Smooth muscle cell (in vitro differentiated cells): ENCODE results near the gene TFB2M. TPM values are rescaled to one million over a fixed set of nuclear protein-coding genes. Genes with fewer than 3 reads are reported as not detected.

ENCODE experiments used
- DNase-seq: peaks from one replicate; lab custom pipeline; 2025; ENCODE audit not compliant: unreplicated experiment; lab: John Stamatoyannopoulos, UW
- H2AFZ ChIP-seq: fragments of 200-600 bp; sonication (generic); 2 replicates; pipeline ENCODE4 v1.6.0; 2016; ENCODE audit warnings: antibody characterized with exemption, low read depth, mild to moderate bottlenecking
- H3F3A ChIP-seq: fragments of 200-600 bp; sonication (generic); 2 replicates; pipeline ENCODE4 v1.6.0; 2017; ENCODE audit warnings: antibody characterized with exemption, low read depth
- H3K27ac ChIP-seq: fragments of 200-600 bp; sonication (generic); 2 replicates; pipeline ENCODE4 v1.5.1; 2016; ENCODE audit warnings: low read depth, mild to moderate bottlenecking
- H3K27me3 ChIP-seq: fragments of 200-600 bp; sonication (generic); 2 replicates; pipeline ENCODE4 v1.6.1; 2016; ENCODE audit warnings: low read depth, mild to moderate bottlenecking
- H3K36me3 ChIP-seq: fragments of 200-600 bp; sonication (generic); 2 replicates; pipeline ENCODE4 v1.5.1; 2016; ENCODE audit warnings: low read depth
- H3K4me1 ChIP-seq: fragments of 200-600 bp; sonication (generic); 2 replicates; pipeline ENCODE4 v1.5.1; 2016; ENCODE audit warnings: low read depth
- H3K4me2 ChIP-seq: fragments of 200-600 bp; sonication (generic); 2 replicates; pipeline ENCODE4 v1.6.0; 2016; ENCODE audit warnings: mild to moderate bottlenecking
- H3K4me3 ChIP-seq: fragments of 200-600 bp; sonication (generic); 2 replicates; pipeline ENCODE4 v1.5.1; 2016; ENCODE audit warnings: mild to moderate bottlenecking
- H3K79me2 ChIP-seq: fragments of 200-600 bp; sonication (generic); 2 replicates; pipeline ENCODE4 v1.6.0; 2016; ENCODE audit warnings: low read depth, mild to moderate bottlenecking
- H3K9ac ChIP-seq: fragments of 200-600 bp; sonication (generic); 2 replicates; pipeline ENCODE4 v1.6.0; 2016; ENCODE audit warnings: low read depth
- H3K9me3 ChIP-seq: fragments of 200-600 bp; sonication (generic); replicated peaks from 2 replicates; pipeline ENCODE4 v1.5.1; 2016; ENCODE audit warnings: low read depth
- H4K20me1 ChIP-seq: fragments of 200-600 bp; sonication (generic); 2 replicates; pipeline ENCODE4 v1.6.0; 2016; ENCODE audit warnings: low read depth
- WGBS: methylation state at CpG from one replicate; pipeline ENCODE4 v1.1.7; 2016; ENCODE audit warnings: low lambda C conversion rate; 5-methylcytosine and 5-hydroxymethylcytosine counted together
- polyA plus RNA-seq: library from polyadenylated mRNA; unstranded; fragments of >200 nt; fragmentation: Nextera tagmentation; extraction: Ambion mirVana; gene quantifications from 2 replicates; pipeline ENCODE4 v1.2.1, GENCODE V29; 2016
- total RNA-seq: library from RNA; depleted of rRNA; stranded (reverse); fragments of >200 nt; gene quantifications from 2 replicates; pipeline ENCODE4 v1.2.3, GENCODE V29; 2014
- TF ChIP-seq, protein P1 (sequence below): fragments of 200-600 bp; sonication (generic); IDR thresholded peaks from 2 replicates; pipeline ENCODE4 v1.5.1; 2017; ENCODE audit warnings: borderline replicate concordance, mild to moderate bottlenecking, antibody characterized with exemption; ENCODE audit not compliant: insufficient read depth, poor library complexity, severe bottlenecking

Gene TFB2M
- total and polyA plus RNA-seq, 2 experiments from 2014 or later = 15.0 to 24.0 TPM

DNA sequence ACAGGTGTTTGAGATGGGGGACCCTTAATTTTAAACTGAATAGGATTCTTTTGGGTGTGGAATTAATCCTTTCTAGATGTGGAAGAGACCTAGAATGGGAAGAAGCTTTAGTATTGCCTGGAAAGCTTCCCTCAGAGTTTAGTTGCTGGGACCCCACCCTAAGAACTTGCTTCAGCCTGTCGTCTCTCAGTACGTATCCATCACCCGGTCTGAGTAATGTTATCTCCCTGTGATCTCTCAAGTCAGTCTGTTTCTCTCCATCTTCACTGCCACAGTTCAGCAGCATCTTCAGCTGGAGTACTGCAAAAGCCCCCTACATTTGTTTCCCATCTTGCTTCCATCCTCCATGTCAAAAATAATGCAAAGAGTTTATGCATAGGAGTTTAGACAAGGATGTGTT lies 29.1 kb upstream of the TFB2M start:
- no peaks in the 10 kb centered on the region for H3K27me3 ChIP-seq
- H3K36me3 ChIP-seq = no peaks in the 10 kb centered on the region
- H3K9ac ChIP-seq = no peak overlapping the region
- peaks cover 5% of the 10 kb centered on the region for H3K79me2 ChIP-seq
- peaks cover 9% of the 10 kb centered on the region for H4K20me1 ChIP-seq
- H3K27ac ChIP-seq = no peak overlapping the region
- no peaks in the 10 kb centered on the region for H3F3A ChIP-seq
- 52% methylated on average over 3 of the region's 3 CpGs for WGBS
- DNase-seq = no peak
- TF ChIP-seq, protein P1, sequence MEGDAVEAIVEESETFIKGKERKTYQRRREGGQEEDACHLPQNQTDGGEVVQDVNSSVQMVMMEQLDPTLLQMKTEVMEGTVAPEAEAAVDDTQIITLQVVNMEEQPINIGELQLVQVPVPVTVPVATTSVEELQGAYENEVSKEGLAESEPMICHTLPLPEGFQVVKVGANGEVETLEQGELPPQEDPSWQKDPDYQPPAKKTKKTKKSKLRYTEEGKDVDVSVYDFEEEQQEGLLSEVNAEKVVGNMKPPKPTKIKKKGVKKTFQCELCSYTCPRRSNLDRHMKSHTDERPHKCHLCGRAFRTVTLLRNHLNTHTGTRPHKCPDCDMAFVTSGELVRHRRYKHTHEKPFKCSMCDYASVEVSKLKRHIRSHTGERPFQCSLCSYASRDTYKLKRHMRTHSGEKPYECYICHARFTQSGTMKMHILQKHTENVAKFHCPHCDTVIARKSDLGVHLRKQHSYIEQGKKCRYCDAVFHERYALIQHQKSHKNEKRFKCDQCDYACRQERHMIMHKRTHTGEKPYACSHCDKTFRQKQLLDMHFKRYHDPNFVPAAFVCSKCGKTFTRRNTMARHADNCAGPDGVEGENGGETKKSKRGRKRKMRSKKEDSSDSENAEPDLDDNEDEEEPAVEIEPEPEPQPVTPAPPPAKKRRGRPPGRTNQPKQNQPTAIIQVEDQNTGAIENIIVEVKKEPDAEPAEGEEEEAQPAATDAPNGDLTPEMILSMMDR = no peak
- no peak overlapping the region for H3K4me3 ChIP-seq
- no peak overlapping the region for H3K4me2 ChIP-seq
- no peaks in the 10 kb centered on the region for H3K4me1 ChIP-seq
- H3K9me3 ChIP-seq = no peaks in the 10 kb centered on the region
- H2AFZ ChIP-seq = no peak overlapping the region

DNA sequence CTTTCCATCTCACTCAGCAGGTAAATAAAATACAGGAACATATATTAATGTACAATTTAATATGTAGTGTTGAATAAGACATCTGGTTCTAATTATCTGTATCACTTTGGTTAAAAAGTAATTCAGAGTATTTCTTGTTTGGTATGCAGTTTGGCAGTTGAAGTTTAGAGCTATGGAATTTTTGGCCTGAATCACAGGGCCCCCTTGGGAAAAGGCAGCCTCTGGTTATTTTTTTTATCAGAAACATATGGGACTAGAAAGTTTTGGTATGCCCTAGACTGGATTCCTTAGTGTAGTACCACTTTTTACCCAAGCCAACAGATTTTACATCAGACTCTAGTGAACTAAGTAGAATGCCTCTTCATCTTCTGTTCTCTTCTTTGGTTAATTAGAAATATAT lies 26.6 kb upstream of the TFB2M start:
- Histone ChIP-seq H3K27ac (peak overlapping the region; percentile 2), H3K4me1 (no peaks in the 10 kb centered on the region), H3K9me3 (no peaks in the 10 kb centered on the region), H3F3A (no peaks in the 10 kb centered on the region), H3K4me3 (no peak overlapping the region), H3K27me3 (no peaks in the 10 kb centered on the region), H3K9ac (no peak overlapping the region), H3K4me2 (no peak overlapping the region), H3K36me3 (no peaks in the 10 kb centered on the region), H4K20me1 (no peaks in the 10 kb centered on the region), H3K79me2 (peaks cover 14% of the 10 kb centered on the region), H2AFZ (no peak overlapping the region)
- no peak for DNase-seq
- TF ChIP-seq, protein P1 = no peak

GRCh38 chr1:246591958-246592357 lies 25.9 kb upstream of the TFB2M start:
- TF ChIP-seq, protein P1 = no peak
- Histone ChIP-seq H3F3A (no peaks in the 10 kb centered on the region), H4K20me1 (no peaks in the 10 kb centered on the region), H3K4me1 (no peaks in the 10 kb centered on the region), H3K27ac (no peak overlapping the region), H3K9ac (no peak overlapping the region), H3K27me3 (no peaks in the 10 kb centered on the region), H3K9me3 (no peaks in the 10 kb centered on the region), H2AFZ (no peak overlapping the region), H3K79me2 (peaks cover 15% of the 10 kb centered on the region), H3K36me3 (no peaks in the 10 kb centered on the region), H3K4me3 (no peak overlapping the region), H3K4me2 (no peak overlapping the region)
- no peak for DNase-seq
- 96% methylated on average over 13 of the region's 13 CpGs for WGBS

GRCh38 chr1:246591504-246591903 lies 25.4 kb upstream of the TFB2M start:
- no peak overlapping the region for H3K27ac ChIP-seq
- H4K20me1 ChIP-seq = no peaks in the 10 kb centered on the region
- H3K4me3 ChIP-seq = no peak overlapping the region
- no peaks in the 10 kb centered on the region for H3K27me3 ChIP-seq
- 96% methylated on average over 6 of the region's 6 CpGs for WGBS
- H3K4me1 ChIP-seq = no peaks in the 10 kb centered on the region
- no peak for DNase-seq
- H3K36me3 ChIP-seq = no peaks in the 10 kb centered on the region
- H3K9me3 ChIP-seq = no peaks in the 10 kb centered on the region
- H3F3A ChIP-seq = no peaks in the 10 kb centered on the region
- H3K79me2 ChIP-seq = peaks cover 19% of the 10 kb centered on the region
- H3K4me2 ChIP-seq = no peak overlapping the region
- H2AFZ ChIP-seq = no peak overlapping the region
- H3K9ac ChIP-seq = no peak overlapping the region
- TF ChIP-seq, protein P1 = no peak
